Panc1 (cell line): ENCODE data around the gene PRKCZ.

Experiments
- POLR2AphosphoS5 ChIP-seq: IDR thresholded peaks from 2 replicates; pipeline ENCODE4 v1.6.1; 2012; ENCODE audit warnings: mild to moderate bottlenecking, low read depth, low read length, moderate library complexity
- TF ChIP-seq, protein P1 (sequence below), 2 experiments: IDR thresholded peaks; 2 replicates each; pipeline ENCODE4 v1.6.1; 2011 to 2012; ENCODE audit warnings: low read depth in 2 of 2, control low read depth in 1 of 2, low read length in 1 of 2, mild to moderate bottlenecking in 1 of 2, moderate library complexity in 1 of 2; ENCODE audit not compliant: insufficient read depth in 1 of 2
- TF ChIP-seq, protein P2 (sequence below): fragments of 450-650 bp; IDR thresholded peaks from 2 replicates; pipeline ENCODE4 v1.5.1; 2017; ENCODE audit warnings: mild to moderate bottlenecking

DNA sequence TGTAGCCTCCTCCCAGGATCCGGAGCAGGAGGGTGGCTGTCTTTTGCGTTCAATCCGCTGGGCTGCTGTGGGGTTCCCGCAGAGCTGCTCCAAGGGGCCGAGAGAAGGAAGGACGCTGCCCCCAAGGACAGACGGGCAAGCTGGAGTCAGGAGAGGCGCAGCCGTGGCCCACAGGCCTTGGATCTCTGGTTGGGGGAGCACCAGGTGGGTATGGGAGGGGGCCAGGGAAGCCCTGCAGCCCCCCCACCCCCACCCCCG, 162.0 kb downstream of the PRKCZ start:
- TF ChIP-seq, protein P1, sequence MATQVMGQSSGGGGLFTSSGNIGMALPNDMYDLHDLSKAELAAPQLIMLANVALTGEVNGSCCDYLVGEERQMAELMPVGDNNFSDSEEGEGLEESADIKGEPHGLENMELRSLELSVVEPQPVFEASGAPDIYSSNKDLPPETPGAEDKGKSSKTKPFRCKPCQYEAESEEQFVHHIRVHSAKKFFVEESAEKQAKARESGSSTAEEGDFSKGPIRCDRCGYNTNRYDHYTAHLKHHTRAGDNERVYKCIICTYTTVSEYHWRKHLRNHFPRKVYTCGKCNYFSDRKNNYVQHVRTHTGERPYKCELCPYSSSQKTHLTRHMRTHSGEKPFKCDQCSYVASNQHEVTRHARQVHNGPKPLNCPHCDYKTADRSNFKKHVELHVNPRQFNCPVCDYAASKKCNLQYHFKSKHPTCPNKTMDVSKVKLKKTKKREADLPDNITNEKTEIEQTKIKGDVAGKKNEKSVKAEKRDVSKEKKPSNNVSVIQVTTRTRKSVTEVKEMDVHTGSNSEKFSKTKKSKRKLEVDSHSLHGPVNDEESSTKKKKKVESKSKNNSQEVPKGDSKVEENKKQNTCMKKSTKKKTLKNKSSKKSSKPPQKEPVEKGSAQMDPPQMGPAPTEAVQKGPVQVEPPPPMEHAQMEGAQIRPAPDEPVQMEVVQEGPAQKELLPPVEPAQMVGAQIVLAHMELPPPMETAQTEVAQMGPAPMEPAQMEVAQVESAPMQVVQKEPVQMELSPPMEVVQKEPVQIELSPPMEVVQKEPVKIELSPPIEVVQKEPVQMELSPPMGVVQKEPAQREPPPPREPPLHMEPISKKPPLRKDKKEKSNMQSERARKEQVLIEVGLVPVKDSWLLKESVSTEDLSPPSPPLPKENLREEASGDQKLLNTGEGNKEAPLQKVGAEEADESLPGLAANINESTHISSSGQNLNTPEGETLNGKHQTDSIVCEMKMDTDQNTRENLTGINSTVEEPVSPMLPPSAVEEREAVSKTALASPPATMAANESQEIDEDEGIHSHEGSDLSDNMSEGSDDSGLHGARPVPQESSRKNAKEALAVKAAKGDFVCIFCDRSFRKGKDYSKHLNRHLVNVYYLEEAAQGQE (IDR thresholded peaks at IDR 0.05; ENCODE audit: insufficient read depth in 1 of 2, low read depth in 2 of 2, low read length in 1 of 2): no peak
- no peak for TF ChIP-seq POLR2AphosphoS5
- TF ChIP-seq, protein P2, sequence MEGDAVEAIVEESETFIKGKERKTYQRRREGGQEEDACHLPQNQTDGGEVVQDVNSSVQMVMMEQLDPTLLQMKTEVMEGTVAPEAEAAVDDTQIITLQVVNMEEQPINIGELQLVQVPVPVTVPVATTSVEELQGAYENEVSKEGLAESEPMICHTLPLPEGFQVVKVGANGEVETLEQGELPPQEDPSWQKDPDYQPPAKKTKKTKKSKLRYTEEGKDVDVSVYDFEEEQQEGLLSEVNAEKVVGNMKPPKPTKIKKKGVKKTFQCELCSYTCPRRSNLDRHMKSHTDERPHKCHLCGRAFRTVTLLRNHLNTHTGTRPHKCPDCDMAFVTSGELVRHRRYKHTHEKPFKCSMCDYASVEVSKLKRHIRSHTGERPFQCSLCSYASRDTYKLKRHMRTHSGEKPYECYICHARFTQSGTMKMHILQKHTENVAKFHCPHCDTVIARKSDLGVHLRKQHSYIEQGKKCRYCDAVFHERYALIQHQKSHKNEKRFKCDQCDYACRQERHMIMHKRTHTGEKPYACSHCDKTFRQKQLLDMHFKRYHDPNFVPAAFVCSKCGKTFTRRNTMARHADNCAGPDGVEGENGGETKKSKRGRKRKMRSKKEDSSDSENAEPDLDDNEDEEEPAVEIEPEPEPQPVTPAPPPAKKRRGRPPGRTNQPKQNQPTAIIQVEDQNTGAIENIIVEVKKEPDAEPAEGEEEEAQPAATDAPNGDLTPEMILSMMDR: no peak
